ENCODE measurements around the gene BCL11A. TPM values are rescaled to one million over a fixed set of nuclear protein-coding genes. Genes with fewer than 3 reads are reported as not detected.

The BCL11A gene
- total RNA-seq, 2 donors from 2014 or later: 14.3 to 16.2 TPM

GRCh38 chr2:60439219-60439974 lies 114.1 kb downstream of the BCL11A start:
- TF ChIP-seq CTCF (IDR thresholded peaks at IDR 0.05) (peak in 3 of 7 experiments; percentile 28 to 40 (median 32)), POLR2A (IDR thresholded peaks at IDR 0.05) (no peak)
- H3K36me3 ChIP-seq (replicated peaks in 1 of 2; ENCODE audit: insufficient read depth in 1 of 2, low read depth in 2 of 2): no peaks in the 10 kb centered on the region
- no peak for ATAC-seq
- no peaks in the 10 kb centered on the region for H3K4me1 ChIP-seq
- WGBS, 2 donors: 66 to 83% methylated on average over 17 to 20 of the region's 20 CpGs
- H3K27ac ChIP-seq: no peak overlapping the region
- H3K27me3 ChIP-seq: no peaks in the 10 kb centered on the region
- no peaks in the 10 kb centered on the region for H3K9me3 ChIP-seq
- intact Hi-C loops (cut with DNase I): no loop called here
- H3K4me3 ChIP-seq: no peak overlapping the region
- peak in 2 of 4 donors; percentile 28 to 46 for DNase-seq

- H3K36me3 ChIP-seq (replicated peaks in 1 of 2; ENCODE audit: insufficient read depth in 1 of 2, low read depth in 2 of 2): no peaks in the 10 kb centered on the region
- TF ChIP-seq CTCF (IDR thresholded peaks at IDR 0.05): no peak
- no peak for TF ChIP-seq POLR2A (IDR thresholded peaks at IDR 0.05)
- DNase-seq (no peak), ATAC-seq (no peak)
- no peaks in the 10 kb centered on the region for H3K4me1 ChIP-seq
- H3K27me3 ChIP-seq: no peaks in the 10 kb centered on the region
- no peaks in the 10 kb centered on the region for H3K9me3 ChIP-seq
- 81 to 84% methylated on average over 6 of the region's 6 CpGs for WGBS, 2 donors
- H3K4me3 ChIP-seq: no peak overlapping the region
- intact Hi-C loops (cut with DNase I): no loop called here
- H3K27ac ChIP-seq: no peak overlapping the region
Measured at GRCh38 chr2:60438653-60439052, 114.8 kb downstream of the BCL11A start.

- no peak for TF ChIP-seq POLR2A (IDR thresholded peaks at IDR 0.05)
- TF ChIP-seq CTCF (IDR thresholded peaks at IDR 0.05): no peak
- Histone ChIP-seq H3K4me1 (no peaks in the 10 kb centered on the region), H3K27me3 (no peaks in the 10 kb centered on the region), H3K27ac (no peak overlapping the region), H3K4me3 (no peak overlapping the region), H3K36me3 (replicated peaks in 1 of 2; ENCODE audit: insufficient read depth in 1 of 2, low read depth in 2 of 2) (no peaks in the 10 kb centered on the region), H3K9me3 (no peaks in the 10 kb centered on the region)
- DNase-seq (no peak), ATAC-seq (no peak)
- intact Hi-C loops (cut with DNase I): no loop called here
- WGBS, 2 donors: 77 to 86% methylated on average over 4 of the region's 4 CpGs
Measured at GRCh38 chr2:60438131-60438530, 115.3 kb downstream of the BCL11A start.

- H3K27ac ChIP-seq: no peak overlapping the region
- no peak for ATAC-seq
- 79% methylated on average over 7 of the region's 7 CpGs for WGBS, 2 donors
Measured at GRCh38 chr2:60437080-60437696, 116.3 kb downstream of the BCL11A start.

More at GRCh38 chr2:60437080-60437696, 116.3 kb downstream of the BCL11A start:
- H3K9me3 ChIP-seq: no peaks in the 10 kb centered on the region
- no peaks in the 10 kb centered on the region for H3K4me1 ChIP-seq
- no peak for DNase-seq
- H3K4me3 ChIP-seq: no peak overlapping the region
- intact Hi-C loops (cut with DNase I): no loop called here
- TF ChIP-seq POLR2A (IDR thresholded peaks at IDR 0.05) (no peak), CTCF (IDR thresholded peaks at IDR 0.05) (no peak)
- no peaks in the 10 kb centered on the region for H3K36me3 ChIP-seq (replicated peaks in 1 of 2; ENCODE audit: insufficient read depth in 1 of 2, low read depth in 2 of 2)
- no peaks in the 10 kb centered on the region for H3K27me3 ChIP-seq
